Adrenal gland (tissue), 12 donors: Measurements from ENCODE around the gene C10orf90. TPM values are rescaled to one million over a fixed set of nuclear protein-coding genes. Genes with fewer than 3 reads are reported as not detected.

Experiments used
- DNase-seq, 7 donors: peaks; one replicate each; pipeline ENCODE4 v3.0.0-alpha.2; 2019 to 2020
- H3K27ac ChIP-seq, 5 donors: fragments of 200-600 bp; sonication (generic) in 4 of 5; 1 replicate in 3 of 5; 2 replicates in 2 of 5; pipeline versions ENCODE4 v1.5.1 to v1.8.0; 2016 to 2020; ENCODE audit warnings: mild to moderate bottlenecking in 1 of 5
- H3K27me3 ChIP-seq: fragments of 200-600 bp; 2 replicates; pipeline ENCODE4 v1.8.0; 2021
- H3K36me3 ChIP-seq, 2 donors: fragments of 200-600 bp; replicated peaks in 1 of 2; 1 replicate in 1 of 2; 2 replicates in 1 of 2; pipeline versions ENCODE4 v1.5.1 to v1.8.0; 2018 to 2022
- H3K4me1 ChIP-seq, 2 donors: fragments of 200-600 bp; replicated peaks in 1 of 2; 1 replicate in 1 of 2; 2 replicates in 1 of 2; pipeline versions ENCODE4 v1.5.1 to v1.8.0; 2018 to 2021
- H3K4me3 ChIP-seq, 4 donors: fragments of 200-600 bp; sonication (generic) in 3 of 4; one replicate each; pipeline ENCODE4 v1.5.1; 2016 to 2018
- H3K9me3 ChIP-seq, 3 donors: fragments of 200-600 bp; sonication (generic) in 1 of 3; replicated peaks in 1 of 3; 1 replicate in 2 of 3; 2 replicates in 1 of 3; pipeline versions ENCODE4 v1.5.1 to v1.8.0; 2016 to 2021
- CTCF ChIP-seq, 6 experiments: fragments of 450-650 bp in 4 of 6; fragments of 200-600 bp in 2 of 6; sonication (generic) in 1 of 6; IDR thresholded peaks; 1 replicate in 5 of 6; 2 replicates in 1 of 6; pipeline versions ENCODE4 v1.5.1 to v1.8.0; 2016 to 2021; ENCODE audit warnings: antibody characterized with exemption in 6 of 6, mild to moderate bottlenecking in 2 of 6, moderate library complexity in 1 of 6
- POLR2A ChIP-seq, 2 donors: fragments of 450-650 bp; IDR thresholded peaks; one replicate each; pipeline ENCODE4 v1.6.1; 2017; ENCODE audit warnings: antibody characterized with exemption in 2 of 2, mild to moderate bottlenecking in 2 of 2, moderate library complexity in 1 of 2
- WGBS, 4 donors: extraction: QIAGEN DNeasy Blood & Tissue Kit in 2 of 4; methylation state at CpG; one replicate each; pipeline versions ENCODE4 v1.1.5 to v1.1.7; 2013 to 2017; 5-methylcytosine and 5-hydroxymethylcytosine counted together
- intact Hi-C, 2 donors: fragments of 100-400 bp; cut with DNase I; formaldehyde crosslinking; loops; one replicate each; pipeline versions ENCODE4 v1.14.1 to v1.15.0; 2022 to 2023
- polyA plus RNA-seq, 3 donors: library from polyadenylated mRNA; stranded (reverse); fragments of 200-250 nt in 2 of 3; fragments of 350-450 nt in 1 of 3; fragmentation: Illumina TruSeq in 1 of 3; extraction: RNeasy Lipid Tissue Mini Kit (QIAGEN cat#74804) in 1 of 3; gene quantifications; one replicate each; pipeline ENCODE4 v1.2.3, GENCODE V29; 2013 to 2014
- total RNA-seq, 9 donors: library from RNA; depleted of rRNA in 4 of 9; stranded (reverse); fragments of >200 nt in 4 of 9; fragments of 120-200 nt in 1 of 9; fragmentation: NEBNext Ultra II Directional in 1 of 9; extraction: Animal tissue kit (Norgen Biotek cat#: 25700) in 1 of 9; gene quantifications; one replicate each; pipeline versions ENCODE4 v1.1.0 to v1.2.4, GENCODE V29; 2013 to 2023
- donor health status: healthy with polysubstance abuse.
- donor health status: Bipolar disorder and iron deficiency.
- donor health status: DM: yes; HTN: yes; CAD: no.
- donor health status: DM: no; HTN: no; CAD: no.
- donor health status: DM: no; HTN: no; CAD: no.
- donor health status: DM: yes; HTN: yes; CAD: no.

C10orf90 gene
- total and polyA plus RNA-seq, 12 donors, result 0.10 to 0.18 TPM; not detected in 10

GRCh38 chr10:126408953-126409641, 261.4 kb downstream of the C10orf90 start:
- Histone ChIP-seq H3K4me1 (no peaks in the 10 kb centered on the region), H3K9me3 (no peaks in the 10 kb centered on the region), H3K27me3 (no peaks in the 10 kb centered on the region), H3K4me3 (no peak overlapping the region), H3K36me3 (no peaks in the 10 kb centered on the region), H3K27ac (no peak overlapping the region)
- 39 to 77% (median 44%) methylated on average over 6 to 11 of the region's 11 CpGs for whole genome bisulfite sequencing, 4 donors
- TF ChIP-seq POLR2A (IDR thresholded peaks at IDR 0.05), result no peak
- no peak for TF ChIP-seq CTCF (IDR thresholded peaks at IDR 0.05)
- DNase-seq, result no peak
- intact Hi-C loops, result no loop called here

GRCh38 chr10:126407831-126408230, 262.7 kb downstream of the C10orf90 start:
- H3K4me1 ChIP-seq, result no peaks in the 10 kb centered on the region
- no peak overlapping the region for H3K4me3 ChIP-seq
- intact Hi-C loops, result no loop called here
- no peaks in the 10 kb centered on the region for H3K9me3 ChIP-seq
- no peaks in the 10 kb centered on the region for H3K36me3 ChIP-seq
- H3K27ac ChIP-seq, result no peak overlapping the region
- no peak for DNase-seq
- H3K27me3 ChIP-seq, result no peaks in the 10 kb centered on the region
- WGBS, 4 donors, result 67 to 84% (median 75%) methylated on average over 2 of the region's 2 CpGs
- TF ChIP-seq POLR2A (IDR thresholded peaks at IDR 0.05) (no peak), CTCF (IDR thresholded peaks at IDR 0.05) (no peak)

GRCh38 chr10:126405239-126405775, 265.2 kb downstream of the C10orf90 start:
- no peaks in the 10 kb centered on the region for H3K27me3 ChIP-seq
- no peak for DNase-seq
- H3K27ac ChIP-seq, result no peak overlapping the region
- H3K36me3 ChIP-seq, result no peaks in the 10 kb centered on the region
- 68 to 80% (median 73%) methylated on average over 5 to 6 of the region's 6 CpGs for WGBS, 4 donors
- intact Hi-C loops, result no loop called here
- TF ChIP-seq POLR2A (IDR thresholded peaks at IDR 0.05) (no peak), CTCF (IDR thresholded peaks at IDR 0.05) (no peak)
- H3K4me3 ChIP-seq, result no peak overlapping the region
- H3K9me3 ChIP-seq, result no peaks in the 10 kb centered on the region
- no peaks in the 10 kb centered on the region for H3K4me1 ChIP-seq

- TF ChIP-seq POLR2A (IDR thresholded peaks at IDR 0.05) (no peak), CTCF (IDR thresholded peaks at IDR 0.05) (no peak)
- Histone ChIP-seq H3K4me3 (no peak overlapping the region), H3K36me3 (no peaks in the 10 kb centered on the region), H3K27me3 (no peaks in the 10 kb centered on the region), H3K27ac (no peak overlapping the region), H3K9me3 (no peaks in the 10 kb centered on the region), H3K4me1 (no peaks in the 10 kb centered on the region)
- no peak for DNase-seq
- intact Hi-C loops, result no loop called here
- WGBS, 4 donors, result 63 to 73% (median 70%) methylated on average over 7 of the region's 7 CpGs
Measured at GRCh38 chr10:126402721-126403695, 267.5 kb downstream of the C10orf90 start.
